Activated CD4-positive, CD25-positive, alpha-beta regulatory T cell treated with anti-CD3 and anti-CD28 coated beads, Interleukin-2, amount 50 U/mL, for 24 hours (primary cell): ENCODE measurements around the gene CEACAM16.
A peak's percentile ranks its signal among the peaks of the same experiment; 100 is the strongest.
"Not testable (repeated sequence)": the region's sequence is repeated elsewhere in the genome, so short reads cannot be mapped to it uniquely, and the experiment has no call there.

Experiments used
- ATAC-seq, 2 donors: fragments of 150-1000 bp; cut with Tn5 transposase; one replicate each; pipeline ENCODE4 v1.10.0; 2021; ENCODE audit warnings: mild to moderate bottlenecking in 1 of 2, moderate library complexity in 1 of 2

Gene CEACAM16

DNA sequence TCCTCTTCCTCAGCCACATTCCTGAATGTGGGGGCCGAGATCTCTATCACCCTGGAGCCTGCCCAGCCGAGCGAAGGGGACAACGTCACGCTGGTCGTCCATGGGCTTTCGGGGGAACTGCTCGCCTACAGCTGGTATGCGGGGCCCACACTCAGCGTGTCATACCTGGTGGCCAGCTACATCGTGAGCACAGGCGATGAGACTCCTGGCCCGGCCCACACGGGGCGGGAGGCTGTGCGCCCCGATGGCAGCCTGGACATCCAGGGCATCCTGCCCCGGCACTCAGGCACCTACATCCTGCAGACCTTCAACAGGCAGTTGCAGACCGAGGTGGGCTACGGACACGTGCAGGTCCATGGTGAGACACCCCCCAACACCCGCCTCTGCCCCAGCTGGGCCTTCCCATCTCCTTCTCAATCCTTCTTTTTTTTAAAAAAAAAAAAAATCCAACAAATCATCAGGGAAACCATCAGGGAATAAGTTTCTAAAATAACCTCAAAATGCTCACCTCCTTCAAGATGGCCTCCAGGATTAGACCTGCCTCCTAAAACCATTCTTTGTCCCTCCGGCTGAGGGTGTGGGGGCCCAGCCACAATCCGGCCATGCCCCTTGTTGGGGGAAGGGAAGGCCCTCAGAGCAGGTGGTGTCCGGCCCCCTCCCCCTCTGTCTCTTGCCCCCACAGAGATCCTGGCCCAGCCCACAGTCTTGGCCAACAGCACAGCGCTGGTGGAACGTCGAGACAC lies 4.6 kb downstream of the CEACAM16 start:
- no peak for ATAC-seq

DNA sequence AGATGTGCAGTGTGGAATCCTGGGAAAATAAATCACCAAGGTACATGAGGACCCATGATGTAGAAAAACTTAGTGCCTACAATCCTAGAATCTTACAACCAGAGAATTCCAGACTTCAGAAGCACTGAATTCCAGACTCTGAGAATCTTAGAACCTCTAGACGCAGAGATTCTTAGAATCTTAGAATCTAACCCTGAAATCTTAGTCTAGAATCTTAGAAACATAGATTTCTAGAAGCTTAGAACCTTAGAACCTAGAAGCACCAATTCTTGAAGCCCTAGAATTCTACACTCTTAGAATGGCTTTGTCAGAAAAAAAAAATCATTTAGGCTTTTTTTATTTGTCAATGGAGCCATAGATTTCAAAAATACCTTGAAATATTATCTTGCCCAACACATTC lies 6.0 kb downstream of the CEACAM16 start:
- no peak for ATAC-seq

DNA sequence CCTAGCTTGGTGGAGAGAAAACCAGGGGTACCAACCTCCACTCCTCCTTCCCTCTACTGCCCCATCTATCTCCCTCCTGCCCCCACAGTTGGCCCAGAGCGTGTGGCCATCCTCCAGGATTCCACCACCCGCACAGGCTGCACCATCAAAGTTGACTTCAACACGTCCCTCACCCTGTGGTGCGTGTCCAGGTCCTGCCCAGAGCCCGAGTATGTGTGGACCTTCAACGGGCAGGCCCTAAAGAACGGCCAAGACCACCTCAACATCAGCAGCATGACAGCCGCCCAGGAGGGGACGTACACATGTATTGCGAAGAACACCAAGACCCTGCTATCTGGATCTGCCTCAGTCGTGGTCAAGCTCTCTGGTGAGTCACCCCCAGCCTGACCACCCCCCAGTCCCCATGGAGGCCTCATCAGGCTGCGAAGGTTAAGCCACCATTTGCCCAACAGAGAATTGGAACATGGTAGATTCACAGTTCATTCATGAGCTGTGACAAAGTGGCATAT lies 6.6 kb downstream of the CEACAM16 start:
- ATAC-seq, result no peak

DNA sequence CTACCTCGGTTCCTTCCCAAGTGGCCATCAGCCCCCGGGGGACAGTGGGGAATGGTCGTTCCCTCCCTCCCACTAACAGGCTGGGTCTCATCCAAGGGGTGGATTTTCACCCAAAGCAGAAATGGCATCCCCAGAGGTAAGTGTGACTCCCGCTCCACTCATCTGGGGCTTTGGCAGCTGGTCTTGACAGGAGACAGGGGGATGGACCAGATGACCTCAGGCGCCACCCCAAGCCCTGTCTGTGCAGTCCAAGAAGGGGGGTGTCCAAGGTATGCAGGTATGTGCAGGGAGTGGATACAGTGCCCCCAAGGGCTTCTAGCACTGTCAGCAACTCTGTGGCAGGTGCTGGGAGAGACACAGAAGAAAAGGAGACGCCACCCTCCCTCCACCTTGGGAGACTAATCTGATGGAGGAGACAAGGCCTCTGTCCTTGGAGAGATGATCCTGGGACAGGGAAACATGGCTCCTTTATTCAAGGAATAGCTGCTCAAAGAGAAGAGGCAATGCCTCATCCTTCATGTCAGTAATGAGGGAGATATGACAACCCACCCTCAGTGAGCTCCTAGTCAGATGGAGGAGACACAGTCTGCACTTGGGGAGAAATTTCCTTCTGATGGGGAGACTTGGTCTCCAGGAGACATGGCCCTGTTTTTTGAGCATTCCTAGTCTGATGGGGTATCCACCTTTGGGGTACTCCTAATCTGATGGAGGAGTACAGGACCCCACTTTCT lies 7.7 kb downstream of the CEACAM16 start:
- ATAC-seq, result no peak

DNA sequence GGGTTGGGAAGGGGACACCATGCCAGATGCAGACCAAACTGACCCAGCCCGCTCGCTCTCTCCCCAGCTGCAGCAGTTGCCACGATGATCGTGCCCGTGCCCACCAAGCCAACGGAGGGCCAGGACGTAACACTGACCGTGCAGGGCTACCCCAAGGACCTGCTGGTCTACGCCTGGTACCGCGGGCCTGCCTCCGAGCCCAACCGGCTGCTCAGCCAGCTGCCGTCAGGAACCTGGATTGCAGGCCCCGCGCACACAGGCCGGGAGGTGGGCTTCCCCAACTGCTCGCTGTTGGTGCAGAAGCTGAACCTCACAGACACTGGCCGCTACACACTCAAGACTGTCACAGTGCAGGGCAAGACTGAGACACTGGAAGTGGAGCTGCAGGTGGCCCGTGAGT lies 8.8 kb downstream of the CEACAM16 start:
- no peak for ATAC-seq

DNA sequence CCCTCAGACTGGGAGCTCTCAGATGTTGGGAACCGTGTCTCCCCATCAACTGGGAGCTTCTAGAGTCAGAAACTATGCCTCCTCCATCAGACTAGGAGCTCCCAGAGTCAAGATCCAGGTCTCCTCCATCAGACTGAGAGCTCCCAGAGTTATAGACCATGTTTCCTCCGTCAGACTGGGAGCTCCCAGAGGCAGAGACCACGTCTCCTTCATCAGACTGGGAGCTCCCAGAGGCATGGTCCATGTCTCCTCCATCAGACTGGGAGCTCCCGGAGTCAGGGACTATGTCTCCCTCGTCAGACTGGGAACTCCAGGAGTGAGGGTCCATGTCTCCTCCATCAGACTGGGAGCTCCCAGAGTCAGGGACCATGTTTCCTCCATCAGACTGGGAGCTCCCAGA lies 10.0 kb downstream of the CEACAM16 start:
- no peak for ATAC-seq

DNA sequence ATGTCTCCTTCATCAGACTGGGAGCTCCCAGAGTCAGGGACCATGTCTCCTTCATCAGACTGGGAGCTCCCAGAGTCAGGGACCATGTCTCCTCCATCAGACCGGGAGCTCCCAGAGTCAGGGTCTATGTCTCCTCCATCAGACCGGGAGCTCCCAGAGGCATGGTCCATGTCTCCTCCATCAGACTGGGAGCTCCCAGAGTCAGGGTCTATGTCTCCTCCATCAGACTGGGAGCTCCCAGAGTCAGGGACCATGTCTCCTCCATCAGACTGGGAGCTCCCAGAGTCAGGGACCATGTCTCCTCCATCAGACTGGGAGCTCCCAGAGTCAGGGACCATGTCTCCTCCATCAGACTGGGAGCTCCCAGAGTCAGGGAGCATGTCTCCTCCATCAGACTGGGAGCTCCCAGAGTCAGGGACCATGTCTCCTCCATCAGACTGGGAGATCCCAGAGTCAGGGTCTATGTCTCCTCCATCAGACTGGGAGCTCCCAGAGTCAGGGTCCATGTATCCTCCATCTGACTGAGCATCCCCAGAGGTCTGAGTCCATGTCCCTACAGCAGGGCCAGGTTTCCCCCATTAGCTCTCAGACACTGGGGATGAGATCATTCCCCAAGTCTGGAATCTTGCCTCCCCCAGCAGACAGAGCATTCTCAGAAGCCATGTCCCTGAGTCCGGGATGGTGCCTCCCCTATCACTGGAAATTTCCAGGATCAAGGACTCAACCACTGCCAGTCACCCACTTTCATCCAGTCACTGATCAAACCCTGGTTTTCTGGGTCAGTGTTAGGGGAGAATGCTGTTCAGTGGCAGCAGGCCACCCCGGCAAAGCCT lies 10.7 kb downstream of the CEACAM16 start:
- ATAC-seq, result not testable (repeated sequence)

DNA sequence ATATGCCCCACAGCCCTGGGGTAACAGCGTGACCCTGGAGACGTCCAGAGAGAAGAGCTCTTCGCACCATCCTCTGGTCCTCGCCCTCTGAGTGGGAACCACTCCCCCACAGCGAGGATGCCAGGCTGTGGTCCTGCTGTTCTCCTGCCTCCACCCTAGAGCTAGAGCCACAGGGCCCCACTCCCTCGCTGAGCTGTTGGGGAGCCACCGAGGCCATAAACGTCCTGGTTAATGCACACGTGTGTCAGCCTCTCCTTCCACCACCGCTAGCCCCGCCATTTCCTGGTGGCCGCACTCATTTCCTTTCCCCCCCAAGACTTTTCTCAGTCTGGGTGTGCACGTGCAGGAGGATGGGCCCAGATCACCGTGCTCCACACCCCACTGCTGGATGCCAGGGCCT lies 11.5 kb downstream of the CEACAM16 start:
- ATAC-seq, result no peak

DNA sequence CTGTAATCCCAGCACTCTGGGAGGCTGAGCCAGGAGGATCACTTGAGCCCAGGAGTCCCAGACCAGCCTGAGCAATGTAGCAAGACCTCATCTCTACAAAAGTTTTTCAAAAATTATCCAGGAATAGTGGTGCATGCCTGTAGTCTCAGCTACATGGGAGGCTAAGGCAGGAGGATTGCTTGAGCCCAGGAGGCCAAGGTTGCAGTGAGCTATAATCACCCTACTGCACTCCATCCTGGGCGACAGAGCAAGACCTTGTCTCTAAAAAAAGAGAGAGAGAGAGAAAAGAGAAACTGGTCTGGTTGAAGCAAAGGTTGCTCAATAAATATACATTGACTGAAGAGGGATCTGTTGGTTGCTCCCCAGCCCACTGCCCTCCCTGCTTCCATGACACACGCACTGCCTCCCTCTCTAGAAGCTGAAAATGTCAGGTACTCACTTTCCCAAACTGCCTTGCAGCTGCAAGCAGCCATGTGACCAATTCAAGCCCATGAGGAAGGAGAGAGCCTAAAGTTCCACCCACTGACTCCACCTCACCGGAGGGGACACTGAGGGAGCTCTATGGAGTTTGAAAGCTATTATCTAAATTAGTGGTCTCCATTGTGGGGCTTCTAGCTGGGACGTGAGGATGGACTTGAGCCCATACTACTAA lies 14.0 kb downstream of the CEACAM16 start:
- ATAC-seq, result no peak

DNA sequence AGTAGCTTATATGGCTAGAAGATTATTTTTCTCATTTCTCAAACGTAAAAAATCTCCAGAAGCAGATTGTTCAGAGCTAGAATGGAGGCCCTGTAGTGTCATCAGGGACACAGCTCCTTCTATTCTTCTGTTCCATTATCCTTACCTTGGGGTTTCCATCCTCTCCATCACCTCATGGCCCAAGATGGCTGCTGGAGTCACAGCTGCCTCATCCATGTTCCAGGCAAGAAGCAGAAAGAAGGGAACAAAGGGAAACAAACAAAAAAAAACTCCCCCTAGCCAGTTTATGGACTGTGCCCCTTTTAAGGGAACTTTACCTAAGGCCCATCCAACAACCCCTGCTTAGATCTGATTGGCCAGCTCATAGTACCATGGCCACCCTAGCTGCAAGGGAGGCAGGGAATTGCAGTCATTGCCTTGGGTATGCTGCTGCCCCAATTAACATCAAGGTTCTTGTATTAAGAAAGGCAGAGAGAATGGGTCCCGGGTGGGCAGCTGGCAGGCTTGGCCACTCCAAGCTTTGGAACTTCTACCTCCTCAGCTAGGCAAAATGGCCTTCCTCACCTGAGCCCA lies 15.7 kb downstream of the CEACAM16 start:
- no peak for ATAC-seq

DNA sequence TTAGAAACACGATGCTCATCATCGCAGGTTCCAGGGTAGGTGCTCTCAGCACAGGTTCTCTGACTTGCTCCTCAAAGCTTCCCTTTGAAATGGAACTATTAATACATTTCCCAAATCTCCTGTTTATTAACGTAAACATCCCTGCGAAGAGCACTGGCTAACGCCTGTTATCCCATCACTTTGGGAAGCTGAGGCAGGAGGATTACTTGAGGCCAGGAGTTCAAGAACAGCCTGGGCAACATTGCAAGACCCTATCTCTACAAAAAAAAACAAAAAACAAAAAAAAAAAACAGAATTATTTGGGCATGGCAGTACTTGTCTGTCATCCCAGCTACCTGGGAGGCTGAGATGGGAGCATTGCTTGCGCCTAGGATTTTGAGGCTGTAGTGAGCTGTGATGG lies 18.7 kb downstream of the CEACAM16 start:
- no peak for ATAC-seq

DNA sequence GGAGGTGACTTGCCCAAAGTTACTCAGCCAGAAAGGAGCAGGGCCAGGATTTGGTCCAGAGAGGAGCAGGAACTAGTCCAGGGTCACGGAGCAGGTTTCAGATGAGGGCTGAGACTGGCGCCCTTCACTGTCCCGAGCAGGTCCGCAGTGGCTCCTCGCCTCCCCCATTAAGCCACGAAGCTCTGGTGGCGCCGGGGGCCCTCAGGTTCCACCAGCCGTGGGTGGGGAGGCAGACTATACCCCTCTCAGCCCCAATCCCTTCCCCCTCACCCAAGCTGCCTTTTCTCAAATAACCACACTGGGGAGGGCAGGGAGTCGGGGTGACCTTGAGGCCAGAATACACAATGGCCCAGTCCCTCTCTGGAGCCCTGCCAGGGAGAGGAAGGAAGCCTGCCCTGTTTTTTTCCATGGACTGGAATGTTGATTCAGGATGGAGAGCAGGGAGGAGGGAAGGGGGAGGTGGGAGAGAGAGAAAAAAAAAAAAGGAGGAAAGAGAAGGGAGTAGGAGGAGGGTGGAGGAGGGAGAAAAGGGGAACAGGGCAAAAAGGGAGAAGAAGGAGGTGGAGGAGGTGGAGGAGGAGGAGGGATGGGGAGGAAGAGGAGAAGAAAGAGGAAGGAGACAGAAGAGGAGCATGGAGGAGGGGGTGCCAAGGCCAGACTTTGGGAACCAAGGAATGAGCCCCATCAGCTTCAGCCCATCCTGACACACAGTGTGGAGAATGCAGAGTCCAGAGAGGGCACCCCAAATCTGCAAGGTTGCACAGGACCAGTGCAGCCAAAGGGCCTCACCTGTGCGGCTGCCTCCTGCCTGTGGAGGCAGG lies 19.7 kb downstream of the CEACAM16 start:
- ATAC-seq, result no peak

DNA sequence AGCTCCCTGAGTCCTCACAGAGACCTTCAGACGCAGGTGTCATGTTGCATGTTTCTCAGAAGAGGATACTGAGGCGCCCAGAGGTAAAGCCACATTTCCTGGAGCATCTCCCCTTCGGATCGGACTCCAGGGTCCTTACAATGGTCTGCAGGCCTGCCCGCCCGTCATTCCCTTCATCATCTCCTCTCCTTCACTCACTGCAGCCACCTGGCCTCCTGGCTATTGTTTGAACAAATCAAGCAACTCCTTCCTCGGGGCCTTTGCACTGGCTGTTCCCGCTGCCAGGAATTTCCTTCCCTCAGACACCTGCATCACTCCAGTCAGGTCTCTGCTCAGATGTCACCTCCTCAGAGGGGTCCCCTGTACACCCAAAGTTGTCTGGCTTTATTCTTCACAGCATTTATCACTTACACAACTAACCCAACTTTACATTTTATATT lies 20.3 kb downstream of the CEACAM16 start:
- no peak for ATAC-seq

DNA sequence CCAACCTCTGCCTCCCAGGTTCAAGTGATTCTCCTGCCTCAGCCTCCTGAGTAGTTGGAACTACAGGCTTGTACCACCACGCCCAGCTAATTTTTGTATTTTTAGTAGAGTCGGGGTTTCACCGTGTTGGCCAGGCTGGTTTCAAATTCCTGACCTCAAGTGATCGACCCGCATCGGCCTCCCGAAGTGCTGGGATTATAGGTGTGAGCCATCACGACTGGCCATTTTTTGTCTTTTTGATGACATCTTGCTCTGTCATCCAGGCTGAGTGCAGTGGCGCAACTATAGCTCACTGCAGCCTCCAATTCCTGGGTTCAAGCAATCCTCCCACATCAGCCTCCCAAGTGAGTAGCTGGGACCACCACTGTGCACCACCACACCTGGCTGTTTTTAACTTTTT lies 21.4 kb downstream of the CEACAM16 start:
- not testable (repeated sequence) for ATAC-seq

DNA sequence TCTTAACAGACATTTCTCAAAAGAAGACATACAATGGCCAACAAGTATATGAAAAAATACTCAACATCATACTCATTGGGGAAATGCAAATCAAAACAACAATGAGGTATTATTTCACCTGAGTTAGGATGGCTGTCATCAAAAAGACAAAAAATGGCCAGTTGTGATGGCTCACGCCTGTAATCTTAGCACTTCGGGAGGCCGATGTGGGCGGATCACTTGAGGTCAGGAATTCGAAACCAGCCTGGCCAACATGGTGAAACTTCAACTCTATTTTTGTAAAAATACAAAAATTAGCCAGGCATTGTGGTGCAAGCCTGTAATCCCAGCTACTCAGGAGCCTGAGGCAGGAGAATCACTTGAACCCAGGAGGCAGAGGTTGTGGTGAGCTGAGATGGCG lies 22.0 kb downstream of the CEACAM16 start:
- ATAC-seq, result no peak

DNA sequence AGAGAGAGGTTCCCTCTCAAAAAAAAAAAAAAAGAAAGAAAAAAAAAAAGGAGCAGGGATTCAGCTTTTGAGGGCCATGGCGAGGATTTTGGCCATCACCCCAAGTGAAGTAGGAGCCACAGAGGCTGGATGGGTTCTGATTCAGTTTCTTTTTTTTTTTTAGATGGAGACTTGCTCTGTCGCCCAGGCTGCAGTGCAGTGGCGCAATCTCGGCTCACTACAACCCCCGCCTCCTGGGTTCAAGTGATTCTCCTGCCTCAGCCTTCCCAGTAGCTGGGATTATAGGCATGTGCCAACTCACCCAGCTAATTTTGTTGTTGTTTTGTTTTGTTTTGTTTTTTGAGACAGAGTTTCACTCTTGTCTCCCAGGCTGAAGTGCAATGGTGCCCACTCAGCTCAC lies 22.4 kb downstream of the CEACAM16 start:
- not testable (repeated sequence) for ATAC-seq

DNA sequence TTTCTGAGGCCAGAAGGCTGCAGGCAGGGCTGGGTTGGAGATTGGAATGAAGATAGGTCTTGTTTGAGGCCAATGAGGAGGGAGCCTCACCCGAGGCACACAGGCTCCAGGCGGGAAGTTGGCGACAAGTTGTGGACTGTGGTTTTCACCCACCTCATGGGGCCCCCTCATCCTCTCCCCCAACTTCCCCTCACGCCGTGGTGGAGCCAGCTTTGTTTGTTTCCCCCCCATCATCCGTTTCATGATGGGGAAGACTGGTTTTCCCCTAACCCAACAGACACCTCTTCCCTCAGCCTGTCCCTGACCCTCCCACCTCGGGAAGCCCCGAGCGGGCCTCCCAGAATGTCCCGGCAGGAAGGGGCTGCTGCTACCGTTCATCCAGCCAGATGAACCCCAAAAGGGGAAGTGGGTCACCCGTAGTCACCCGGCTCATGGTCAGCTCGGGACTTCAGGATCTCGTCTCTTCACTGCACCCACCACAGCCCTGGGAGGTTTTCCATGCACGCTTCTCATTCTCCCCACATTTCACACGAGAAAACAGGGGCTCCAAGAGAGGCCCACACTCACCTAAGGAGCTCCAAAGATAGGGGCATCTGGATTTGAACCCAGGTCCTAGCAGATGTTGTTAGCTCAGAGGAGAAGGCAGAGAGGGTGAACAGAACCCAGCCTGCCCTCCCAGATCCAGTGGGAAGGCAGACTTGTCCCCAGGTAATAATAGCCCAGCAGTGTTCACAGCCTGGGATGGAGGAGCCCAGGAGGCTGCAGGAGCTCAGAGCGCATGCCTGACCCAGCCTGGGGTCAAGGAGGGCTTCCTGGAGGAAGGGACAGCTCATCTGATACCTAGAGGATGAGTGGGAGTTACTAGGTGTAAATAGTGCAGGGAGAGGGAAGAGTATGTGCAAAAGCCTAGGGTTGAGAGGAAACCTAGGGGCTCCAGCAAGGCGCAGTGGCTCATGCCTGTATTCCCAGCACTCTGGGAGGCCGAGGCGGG lies 23.5 kb downstream of the CEACAM16 start:
- ATAC-seq, result no peak

DNA sequence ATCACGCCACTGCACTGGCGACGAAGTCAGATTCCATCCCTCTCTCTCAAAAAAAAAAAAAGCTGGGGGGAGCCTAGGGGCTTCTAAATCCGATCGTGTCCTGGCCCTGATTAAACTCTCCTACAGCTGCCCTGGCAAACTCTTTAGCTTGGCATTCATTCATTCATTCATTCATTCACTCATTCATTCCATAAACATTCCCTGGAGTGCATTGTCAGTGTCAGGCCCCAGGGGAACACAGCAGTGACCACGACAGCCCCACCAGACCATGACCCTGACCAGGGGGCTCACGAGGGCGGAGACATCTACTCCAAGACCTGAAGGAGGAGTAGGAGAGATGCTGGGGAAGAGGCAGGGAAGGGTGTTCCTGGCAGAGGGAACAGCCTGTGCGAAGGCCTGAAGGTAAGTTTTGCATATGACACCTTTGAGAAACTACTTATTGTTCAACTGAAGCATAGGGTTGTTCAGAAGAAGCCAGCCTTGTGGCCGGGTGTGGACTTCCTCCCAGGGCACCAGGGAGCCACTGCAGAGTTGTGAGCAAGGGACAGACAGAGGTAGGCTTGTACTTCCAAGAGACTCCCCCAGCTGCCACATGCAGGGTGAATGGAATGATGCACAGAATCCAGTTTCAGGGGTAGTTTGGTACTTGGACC lies 24.5 kb downstream of the CEACAM16 start:
- peak; percentile 44 to 46 for ATAC-seq

DNA sequence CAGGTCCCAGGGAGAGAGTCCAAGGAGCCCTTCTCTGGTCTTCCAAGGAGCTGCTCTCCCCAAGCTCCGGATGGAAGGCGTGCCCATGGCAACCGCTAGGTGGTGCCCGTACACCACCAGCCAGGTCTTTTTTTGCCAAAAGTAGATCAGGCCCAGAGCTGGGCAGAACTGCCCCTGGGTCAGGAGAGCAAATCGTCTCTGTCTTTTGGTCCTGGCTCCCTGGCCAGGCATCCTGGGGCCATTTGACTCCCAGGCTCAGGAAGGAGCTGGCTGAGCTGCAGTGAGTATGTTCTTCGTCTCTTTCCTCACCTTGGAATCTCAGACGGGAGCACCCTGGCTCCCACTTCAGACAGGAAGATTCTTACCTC lies 25.0 kb downstream of the CEACAM16 start:
- ATAC-seq, result peak; percentile 84 to 92

DNA sequence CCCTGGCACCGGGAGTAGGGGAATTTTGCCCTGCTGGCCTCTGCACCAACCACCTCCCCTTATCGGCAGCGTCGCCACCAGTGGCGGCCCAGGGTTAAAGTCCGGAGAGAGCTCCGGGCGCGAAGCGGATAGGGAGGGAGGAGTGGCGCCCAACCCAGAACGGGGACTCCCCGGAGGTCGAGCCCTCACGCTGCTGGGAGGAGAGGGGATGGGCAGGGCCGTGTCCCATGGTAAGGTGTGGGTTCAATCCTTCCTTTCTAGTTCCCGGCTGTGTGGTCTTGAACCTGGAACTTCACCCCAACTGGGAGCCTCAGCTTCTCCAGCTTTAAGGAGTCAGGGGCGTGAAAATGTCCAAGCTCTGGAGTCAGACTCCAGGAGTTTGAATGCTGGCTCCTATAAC lies 26.3 kb downstream of the CEACAM16 start:
- no peak for ATAC-seq
